ENCODE measurements around the gene IL17RC. TPM values are rescaled to one million over a fixed set of nuclear protein-coding genes. Genes with fewer than 3 reads are reported as not detected.

The IL17RC gene
- total and polyA plus RNA-seq, 2 of the 8 experiments (the other 6 are each of a cell fraction or from before 2014, with no cell fraction given): 11.8 to 13.0 TPM

- TF ChIP-seq SP2 (IDR thresholded peaks at IDR 0.05; ENCODE audit: low read length): no peak
- no peak for TF ChIP-seq RXRA (IDR thresholded peaks at IDR 0.05; ENCODE audit: insufficient read depth, low read depth, low read length)
- TF ChIP-seq YY1 (IDR thresholded peaks at IDR 0.05; ENCODE audit: low read depth, low read length): no peak
- no peak for TF ChIP-seq POU5F1 (IDR thresholded peaks at IDR 0.05; ENCODE audit: low read depth, low read length)
- TF ChIP-seq SIN3A (conservative IDR thresholded peaks at IDR 0.05 in 1 of 2, IDR thresholded peaks at IDR 0.05 in 1 of 2; ENCODE audit: low read depth in 1 of 2, low read length in 2 of 2): no peak; a peak in 1 of 4 replicates
- no peak for TF ChIP-seq CREB1 (IDR thresholded peaks at IDR 0.05)
- TF ChIP-seq EP300 (IDR thresholded peaks at IDR 0.05; ENCODE audit: borderline replicate concordance in 1 of 2, low read depth in 2 of 2, low read length in 2 of 2): peak in 1 of 2 experiments; percentile 71; a peak in 1 of 3 replicates
- TF ChIP-seq CBX8 (IDR thresholded peaks at IDR 0.05; ENCODE audit: borderline replicate concordance, low read depth, low read length): no peak
- no peak for TF ChIP-seq CBX5 (IDR thresholded peaks at IDR 0.05; ENCODE audit: low read depth, low read length)
- no peak for TF ChIP-seq MAFK (IDR thresholded peaks at IDR 0.05; ENCODE audit: low read depth, low read length)
- peak; percentile 58 for TF ChIP-seq E2F6 (IDR thresholded peaks at IDR 0.05)
- TF ChIP-seq NRF1 (IDR thresholded peaks at IDR 0.05; ENCODE audit: low read depth, low read length): no peak
Measured at GRCh38 chr3:9916734-9917680, at the start of gene IL17RC (continued).
